ENCODE results near the gene LRP5. TPM values are rescaled to one million over a fixed set of nuclear protein-coding genes. Genes with fewer than 3 reads are reported as not detected.
A peak's percentile ranks its signal among the peaks of the same experiment; 100 is the strongest.
"Not testable (repeated sequence)": the region's sequence is repeated elsewhere in the genome, so short reads cannot be mapped to it uniquely, and the experiment has no call there.

LRP5 gene
- total RNA-seq, 3 donors from 2014 or later, result 23.6 to 48.8 (median 24.5) TPM

GRCh38 chr11:68444566-68444965 lies 132.2 kb downstream of the LRP5 start:
- Histone ChIP-seq H3K4me1 (no peaks in the 10 kb centered on the region), H3K36me3 (peaks cover 4% of the 10 kb centered on the region), H3K27ac (no peak overlapping the region), H3K4me3 (no peak overlapping the region), H3K9me3 (no peaks in the 10 kb centered on the region), H3K27me3 (no peaks in the 10 kb centered on the region)
- DNase-seq (ENCODE audit: low spot score in 2 of 2), result no peak
- intact Hi-C loops (cut with DNase I; ENCODE audit: low total_unique reads), result no loop called here
- TF ChIP-seq POLR2AphosphoS5 (IDR thresholded peaks at IDR 0.05), result no peak
- TF ChIP-seq CTCF (IDR thresholded peaks at IDR 0.05), result no peak
- no peak for TF ChIP-seq POLR2A (IDR thresholded peaks at IDR 0.05)

GRCh38 chr11:68445531-68446035 lies 133.2 kb downstream of the LRP5 start:
- H3K36me3 ChIP-seq, result peaks cover 4% of the 10 kb centered on the region

GRCh38 chr11:68446046-68446725 lies 133.8 kb downstream of the LRP5 start:
- peaks cover 4% of the 10 kb centered on the region for H3K36me3 ChIP-seq
- H3K27ac ChIP-seq, result peak overlapping the region in 1 of 2 donors; percentile 12
- intact Hi-C loops (cut with DNase I; ENCODE audit: low total_unique reads), result no loop called here
- no peak for DNase-seq (ENCODE audit: low spot score in 2 of 2)
- H3K9me3 ChIP-seq, result no peaks in the 10 kb centered on the region
- no peak overlapping the region for H3K4me3 ChIP-seq
- no peaks in the 10 kb centered on the region for H3K4me1 ChIP-seq
- TF ChIP-seq POLR2A (IDR thresholded peaks at IDR 0.05), result no peak
- TF ChIP-seq CTCF (IDR thresholded peaks at IDR 0.05), result no peak
- no peaks in the 10 kb centered on the region for H3K27me3 ChIP-seq

More at GRCh38 chr11:68445531-68446035, 133.2 kb downstream of the LRP5 start:
- TF ChIP-seq CTCF (IDR thresholded peaks at IDR 0.05) (no peak), POLR2AphosphoS5 (IDR thresholded peaks at IDR 0.05) (no peak), POLR2A (IDR thresholded peaks at IDR 0.05) (no peak)
- no peak overlapping the region for H3K4me3 ChIP-seq
- no peaks in the 10 kb centered on the region for H3K27me3 ChIP-seq
- intact Hi-C loops (cut with DNase I; ENCODE audit: low total_unique reads), result no loop called here
- no peaks in the 10 kb centered on the region for H3K4me1 ChIP-seq
- no peaks in the 10 kb centered on the region for H3K9me3 ChIP-seq
- no peak for DNase-seq (ENCODE audit: low spot score in 2 of 2)
- H3K27ac ChIP-seq, result no peak overlapping the region

- Histone ChIP-seq H3K9me3 (no peaks in the 10 kb centered on the region), H3K4me1 (no peaks in the 10 kb centered on the region), H3K27me3 (no peaks in the 10 kb centered on the region), H3K27ac (peak overlapping the region in 1 of 2 donors; percentile 12), H3K4me3 (no peak overlapping the region), H3K36me3 (peaks cover 4% of the 10 kb centered on the region)
- intact Hi-C loops (cut with DNase I; ENCODE audit: low total_unique reads), result loop anchor here (1.0 kb wide), 1 partner anchor 193 kb away; no protein-coding TSS in a partner anchor
- DNase-seq (ENCODE audit: low spot score in 2 of 2), result peak; percentile 59 to 74
- TF ChIP-seq CTCF (IDR thresholded peaks at IDR 0.05) (peak; percentile 89 to 92 (median 91)), POLR2A (IDR thresholded peaks at IDR 0.05) (no peak)
Observed at GRCh38 chr11:68447015-68447801, 134.8 kb downstream of the LRP5 start.

GRCh38 chr11:68447914-68448313 lies 135.5 kb downstream of the LRP5 start:
- H3K36me3 ChIP-seq, result not testable (repeated sequence)

More at GRCh38 chr11:68447914-68448313, 135.5 kb downstream of the LRP5 start:
- not testable (repeated sequence) for H3K27ac ChIP-seq; DNase-seq (ENCODE audit: low spot score in 2 of 2); H3K9me3 ChIP-seq; H3K4me1 ChIP-seq; H3K27me3 ChIP-seq; H3K4me3 ChIP-seq
- intact Hi-C loops (cut with DNase I; ENCODE audit: low total_unique reads), result loop anchor here (1.0 to 2.0 kb wide), 2 partner anchors 149 to 194 kb away; no protein-coding TSS in a partner anchor
